ENCODE measurements around the gene APOBEC3A. TPM values are rescaled to one million over a fixed set of nuclear protein-coding genes. Genes with fewer than 3 reads are reported as not detected.

The APOBEC3A gene
- total RNA-seq, 6 donors from 2014 or later: 3.0 to 27.3 (median 8.3) TPM

DNA sequence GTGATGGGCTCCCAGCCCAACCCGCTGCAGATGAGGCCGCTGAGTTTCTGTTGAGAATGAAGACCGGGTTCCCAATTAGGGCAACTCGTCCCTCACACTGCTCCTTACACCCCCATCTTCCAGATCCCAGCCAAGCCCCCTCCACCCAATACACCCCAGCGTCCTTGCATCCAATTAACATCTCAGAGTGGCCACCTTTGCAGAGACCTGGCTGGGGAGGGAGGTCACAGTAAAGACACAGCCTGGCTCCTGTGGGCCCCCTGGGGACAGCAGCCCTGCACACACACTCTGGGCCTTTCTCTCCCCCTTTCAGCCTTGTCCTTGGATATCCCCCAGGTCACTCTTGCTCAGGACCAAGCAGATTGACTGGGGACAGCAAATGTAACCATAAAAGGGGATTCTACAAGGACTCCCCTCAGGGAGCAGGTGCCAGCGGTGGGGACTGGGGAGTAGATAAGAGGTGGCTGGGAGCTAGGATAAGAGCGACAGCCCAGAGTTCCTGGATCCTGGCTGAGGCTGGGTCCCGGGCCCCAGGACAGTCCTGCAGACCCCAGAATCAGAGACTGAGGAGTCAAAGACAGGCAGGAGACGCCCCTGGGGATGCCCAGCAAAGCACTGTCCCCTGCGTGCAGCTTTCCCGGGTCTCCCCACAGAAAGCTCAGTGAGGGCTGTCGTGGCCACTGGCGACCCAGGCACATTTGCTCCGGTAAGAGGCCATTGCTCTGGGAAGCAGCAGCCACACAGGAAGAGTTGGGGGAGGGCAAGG, 8.4 kb downstream of the APOBEC3A start:
- WGBS, 2 donors: 90% methylated on average over 10 of the region's 14 CpGs; no CpG with 5 or more reads in 1 of the 2 donors
- Histone ChIP-seq H3K9me3 (no peaks in the 10 kb centered on the region), H3K36me3 (no peaks in the 10 kb centered on the region), H3K27me3 (no peaks in the 10 kb centered on the region), H3K4me3 (no peak overlapping the region), H3K4me1 (peaks cover 0 to 9% (median 2%) of the 10 kb centered on the region in 4 donors), H3K27ac (no peak overlapping the region)
- no peak for TF ChIP-seq EP300 (IDR thresholded peaks at IDR 0.05)
- TF ChIP-seq, protein P1, sequence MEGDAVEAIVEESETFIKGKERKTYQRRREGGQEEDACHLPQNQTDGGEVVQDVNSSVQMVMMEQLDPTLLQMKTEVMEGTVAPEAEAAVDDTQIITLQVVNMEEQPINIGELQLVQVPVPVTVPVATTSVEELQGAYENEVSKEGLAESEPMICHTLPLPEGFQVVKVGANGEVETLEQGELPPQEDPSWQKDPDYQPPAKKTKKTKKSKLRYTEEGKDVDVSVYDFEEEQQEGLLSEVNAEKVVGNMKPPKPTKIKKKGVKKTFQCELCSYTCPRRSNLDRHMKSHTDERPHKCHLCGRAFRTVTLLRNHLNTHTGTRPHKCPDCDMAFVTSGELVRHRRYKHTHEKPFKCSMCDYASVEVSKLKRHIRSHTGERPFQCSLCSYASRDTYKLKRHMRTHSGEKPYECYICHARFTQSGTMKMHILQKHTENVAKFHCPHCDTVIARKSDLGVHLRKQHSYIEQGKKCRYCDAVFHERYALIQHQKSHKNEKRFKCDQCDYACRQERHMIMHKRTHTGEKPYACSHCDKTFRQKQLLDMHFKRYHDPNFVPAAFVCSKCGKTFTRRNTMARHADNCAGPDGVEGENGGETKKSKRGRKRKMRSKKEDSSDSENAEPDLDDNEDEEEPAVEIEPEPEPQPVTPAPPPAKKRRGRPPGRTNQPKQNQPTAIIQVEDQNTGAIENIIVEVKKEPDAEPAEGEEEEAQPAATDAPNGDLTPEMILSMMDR (IDR thresholded peaks at IDR 0.05): no peak
- no peak for TF ChIP-seq POLR2A (IDR thresholded peaks at IDR 0.05)
- no peak for TF ChIP-seq POLR2AphosphoS5 (IDR thresholded peaks at IDR 0.05)
- ATAC-seq (ENCODE audit: low FRiP score in 2 of 2) (no peak), DNase-seq (no peak)

DNA sequence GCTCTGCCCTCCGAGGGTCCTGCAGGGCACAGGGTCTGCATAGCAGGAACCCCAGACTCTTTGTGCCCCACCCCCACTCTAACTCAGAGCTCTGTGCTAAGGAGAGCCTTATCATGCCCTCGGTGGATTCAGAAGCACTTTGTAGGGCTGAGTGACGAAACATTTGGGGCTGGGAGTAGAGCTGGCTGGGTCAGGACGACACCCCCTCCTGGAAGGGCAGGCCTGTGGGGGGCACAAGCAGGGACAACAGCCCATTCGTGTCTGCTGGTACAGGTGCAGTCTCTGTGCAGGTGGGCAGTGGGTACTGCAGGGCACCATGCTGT, 8.9 kb downstream of the APOBEC3A start:
- Histone ChIP-seq H3K27me3 (no peaks in the 10 kb centered on the region), H3K36me3 (no peaks in the 10 kb centered on the region), H3K4me1 (peaks cover 0 to 9% (median 2%) of the 10 kb centered on the region in 4 donors), H3K27ac (no peak overlapping the region), H3K4me3 (no peak overlapping the region), H3K9me3 (no peaks in the 10 kb centered on the region)
- TF ChIP-seq, protein P1 (IDR thresholded peaks at IDR 0.05): no peak
- TF ChIP-seq EP300 (IDR thresholded peaks at IDR 0.05) (no peak), POLR2AphosphoS5 (IDR thresholded peaks at IDR 0.05) (no peak), POLR2A (IDR thresholded peaks at IDR 0.05) (no peak)
- DNase-seq (no peak), ATAC-seq (ENCODE audit: low FRiP score in 2 of 2) (no peak)
- 36% methylated on average over 3 of the region's 5 CpGs; no CpG with 5 or more reads in 1 of the 2 donors for WGBS, 2 donors

DNA sequence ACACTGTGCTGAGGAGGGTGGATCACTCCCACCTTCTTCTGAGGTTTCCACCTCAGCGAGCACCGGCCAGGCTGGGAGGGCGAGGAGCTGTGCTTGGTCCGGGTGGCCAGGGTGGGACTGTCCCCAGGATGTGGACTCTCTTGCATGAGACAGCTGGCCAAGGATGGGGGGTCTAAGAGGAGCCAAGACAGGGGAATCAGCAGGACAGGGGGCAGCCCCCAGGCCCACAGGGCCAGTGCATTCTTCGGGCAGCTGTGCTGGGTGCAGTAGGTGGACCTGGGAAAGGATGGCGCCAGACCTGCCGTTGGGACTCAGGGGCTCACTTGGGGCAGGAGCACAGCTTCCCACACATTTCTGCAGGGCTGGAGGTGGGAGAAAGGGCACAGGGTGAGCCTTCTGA, 9.5 kb downstream of the APOBEC3A start:
- no peak for DNase-seq
- WGBS, 2 donors: 80% methylated on average over 4 of the region's 7 CpGs; no CpG with 5 or more reads in 1 of the 2 donors
- H3K27me3 ChIP-seq: no peaks in the 10 kb centered on the region
- H3K4me3 ChIP-seq: no peak overlapping the region
- no peaks in the 10 kb centered on the region for H3K36me3 ChIP-seq
- ATAC-seq (ENCODE audit: low FRiP score in 2 of 2): no peak
- peak overlapping the region in 3 of 4 donors; percentile 37 to 75 (median 52) for H3K27ac ChIP-seq
- H3K4me1 ChIP-seq: peaks cover 0 to 9% (median 2%) of the 10 kb centered on the region in 4 donors
- no peaks in the 10 kb centered on the region for H3K9me3 ChIP-seq
- TF ChIP-seq, protein P1 (IDR thresholded peaks at IDR 0.05): no peak
- no peak for TF ChIP-seq POLR2AphosphoS5 (IDR thresholded peaks at IDR 0.05)

DNA sequence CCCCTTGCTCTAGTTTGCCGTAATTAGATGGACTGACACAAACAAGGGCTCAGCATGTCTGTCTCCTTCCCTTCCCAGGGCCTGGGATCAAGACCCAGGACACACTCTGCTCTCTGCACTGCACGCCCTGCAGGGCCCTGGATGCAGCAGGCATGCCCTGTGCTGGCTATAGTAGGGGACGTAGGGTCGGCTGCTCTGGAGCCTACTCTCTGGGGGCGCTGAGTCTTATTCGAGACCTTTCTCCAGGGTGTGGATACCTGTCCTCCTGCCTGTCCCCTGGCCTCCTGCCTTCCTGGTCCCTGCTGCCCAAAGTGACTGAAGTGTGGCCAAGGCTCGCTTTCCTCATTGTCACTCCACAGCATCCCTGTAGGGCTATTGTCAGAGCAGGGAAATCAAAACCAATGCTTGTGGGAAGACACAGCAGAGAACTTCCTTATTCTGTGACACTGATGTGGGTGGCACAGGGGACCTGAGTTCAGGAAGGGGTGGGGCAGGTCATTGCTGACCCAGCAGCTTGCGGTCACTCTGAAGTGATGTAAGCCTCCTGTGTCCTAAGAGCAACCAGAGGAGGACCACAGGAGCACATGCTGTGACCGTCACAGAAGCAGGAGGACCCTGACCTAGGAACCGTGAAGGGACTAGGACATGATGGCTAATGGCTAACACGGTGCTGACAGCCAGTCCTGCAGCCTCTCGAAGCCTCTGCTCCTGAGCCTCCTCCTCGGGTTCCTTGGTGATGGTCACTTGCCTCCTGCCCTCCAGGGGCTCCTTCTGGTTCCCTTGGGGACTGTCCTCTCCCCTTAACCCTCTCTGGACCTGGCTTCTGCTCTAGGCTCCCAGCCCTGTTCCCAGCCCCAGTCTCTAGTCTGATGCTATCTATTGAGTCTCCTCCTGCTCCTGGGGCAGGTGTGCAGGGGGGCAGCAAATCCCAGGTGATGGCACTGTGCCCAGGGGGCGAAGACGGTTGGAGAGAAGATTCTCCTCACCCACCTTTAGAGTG, 10.3 kb downstream of the APOBEC3A start:
- Histone ChIP-seq H3K4me1 (peaks cover 0 to 9% (median 2%) of the 10 kb centered on the region in 4 donors), H3K27ac (peak overlapping the region in 3 of 4 donors; percentile 42 to 75 (median 62)), H3K27me3 (no peaks in the 10 kb centered on the region), H3K4me3 (no peak overlapping the region), H3K36me3 (no peaks in the 10 kb centered on the region), H3K9me3 (no peaks in the 10 kb centered on the region)
- 78% methylated on average over 5 of the region's 15 CpGs; no CpG with 5 or more reads in 1 of the 2 donors for WGBS, 2 donors
- peak in 1 of 4 donors; percentile 34 for TF ChIP-seq EP300 (IDR thresholded peaks at IDR 0.05)
- TF ChIP-seq POLR2A (IDR thresholded peaks at IDR 0.05): peak in 1 of 4 donors; percentile 28
- TF ChIP-seq, protein P1 (IDR thresholded peaks at IDR 0.05): no peak
- peak in 1 of 2 donors; percentile 91 for TF ChIP-seq POLR2AphosphoS5 (IDR thresholded peaks at IDR 0.05)
- DNase-seq (no peak), ATAC-seq (ENCODE audit: low FRiP score in 2 of 2) (peak; percentile 71 to 72)
